Right lobe of liver (tissue), 4 donors: Measurements from ENCODE around the gene ASIC2.

Experiments
- POLR2A ChIP-seq: fragments of 450-650 bp; IDR thresholded peaks from one replicate; pipeline ENCODE4 v1.6.1; 2017; ENCODE audit warnings: antibody characterized with exemption, mild to moderate bottlenecking
- TF ChIP-seq, protein P1 (sequence below), 4 donors: fragments of 200-600 bp in 3 of 4; fragments of 450-650 bp in 1 of 4; IDR thresholded peaks; one replicate each; pipeline versions ENCODE4 v1.5.1 to v1.8.0; 2016 to 2022; ENCODE audit warnings: antibody characterized with exemption in 4 of 4, mild to moderate bottlenecking in 2 of 4
- donor health status: DM: no; HTN: no; CAD: no.
- donor health status: DM: no; HTN: no; CAD: no.
- donor health status: DM: no; HTN: yes; CAD: no.

DNA sequence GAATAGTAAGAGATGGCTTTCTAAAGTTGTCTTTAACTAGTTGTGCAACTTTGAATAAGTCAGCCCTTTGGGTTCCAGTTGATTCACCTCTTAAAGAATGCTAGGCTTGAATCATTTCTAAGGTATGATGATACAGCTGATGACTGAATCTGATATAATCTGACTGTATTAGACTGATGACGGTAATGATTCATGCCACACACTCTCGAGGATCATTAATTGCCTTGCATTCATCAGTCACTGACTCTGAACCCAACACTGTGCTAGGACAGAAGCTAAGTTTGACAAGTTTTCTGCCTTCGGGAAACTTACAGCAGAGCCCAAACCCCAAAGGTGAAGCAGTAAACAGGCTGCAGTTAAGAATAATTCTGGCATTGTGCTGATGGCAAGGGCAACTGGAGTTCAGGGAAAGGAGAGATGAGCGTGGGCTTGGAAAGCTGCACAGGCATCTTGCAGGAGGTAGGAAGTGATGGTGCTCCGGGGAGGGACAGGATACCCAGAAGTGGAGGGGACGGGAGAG, 25.8 kb downstream of the ASIC2 start:
- TF ChIP-seq, protein P1, sequence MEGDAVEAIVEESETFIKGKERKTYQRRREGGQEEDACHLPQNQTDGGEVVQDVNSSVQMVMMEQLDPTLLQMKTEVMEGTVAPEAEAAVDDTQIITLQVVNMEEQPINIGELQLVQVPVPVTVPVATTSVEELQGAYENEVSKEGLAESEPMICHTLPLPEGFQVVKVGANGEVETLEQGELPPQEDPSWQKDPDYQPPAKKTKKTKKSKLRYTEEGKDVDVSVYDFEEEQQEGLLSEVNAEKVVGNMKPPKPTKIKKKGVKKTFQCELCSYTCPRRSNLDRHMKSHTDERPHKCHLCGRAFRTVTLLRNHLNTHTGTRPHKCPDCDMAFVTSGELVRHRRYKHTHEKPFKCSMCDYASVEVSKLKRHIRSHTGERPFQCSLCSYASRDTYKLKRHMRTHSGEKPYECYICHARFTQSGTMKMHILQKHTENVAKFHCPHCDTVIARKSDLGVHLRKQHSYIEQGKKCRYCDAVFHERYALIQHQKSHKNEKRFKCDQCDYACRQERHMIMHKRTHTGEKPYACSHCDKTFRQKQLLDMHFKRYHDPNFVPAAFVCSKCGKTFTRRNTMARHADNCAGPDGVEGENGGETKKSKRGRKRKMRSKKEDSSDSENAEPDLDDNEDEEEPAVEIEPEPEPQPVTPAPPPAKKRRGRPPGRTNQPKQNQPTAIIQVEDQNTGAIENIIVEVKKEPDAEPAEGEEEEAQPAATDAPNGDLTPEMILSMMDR (IDR thresholded peaks at IDR 0.05), result no peak
- no peak for TF ChIP-seq POLR2A
